Activated T-helper 2 cell treated with anti-CD3 and anti-CD28 coated beads, Interferon-gamma antibody, Interleukin-2, Interleukin-4, amounts not matched to agents 10 μg/mL and 5 μg/mL and 100 μg/mL, durations not matched to agents 14 hours and 24 hours and 36 hours (primary cell): ENCODE measurements around the gene TPPP3. TPM values are rescaled to one million over a fixed set of nuclear protein-coding genes. Genes with fewer than 3 reads are reported as not detected.
"Not testable (repeated sequence)": the region's sequence is repeated elsewhere in the genome, so short reads cannot be mapped to it uniquely, and the experiment has no call there.

Experiments
- DNase-seq: peaks from one replicate; pipeline ENCODE4 v3.0.0; 2021; ENCODE audit warnings: low spot score
- H3K27ac Mint-ChIP-seq: one replicate; pipeline ENCODE4 v1.8.0; 2021; ENCODE audit warnings: mixed read lengths
- H3K27me3 Mint-ChIP-seq: one replicate; pipeline ENCODE4 v1.8.0; 2021; ENCODE audit warnings: low read depth, mixed read lengths
- H3K36me3 Mint-ChIP-seq: one replicate; pipeline ENCODE4 v1.8.0; 2021; ENCODE audit warnings: low read depth, mixed read lengths
- H3K4me1 Mint-ChIP-seq: one replicate; pipeline ENCODE4 v1.8.0; 2021; ENCODE audit warnings: low read depth, mixed read lengths
- H3K4me3 Mint-ChIP-seq: one replicate; pipeline ENCODE4 v1.8.0; 2021; ENCODE audit warnings: low read depth, mild to moderate bottlenecking, moderate library complexity, mixed read lengths
- H3K9me3 Mint-ChIP-seq: one replicate; pipeline ENCODE4 v1.8.0; 2021; ENCODE audit warnings: mixed read lengths
- intact Hi-C: fragments of 100-400 bp; cut with micrococcal nuclease; formaldehyde crosslinking; loops from one replicate; pipeline ENCODE4 v1.15.1; 2023
- total RNA-seq: library from RNA; stranded (reverse); gene quantifications from 2 replicates; pipeline ENCODE4 v1.2.3, GENCODE V29; 2022

Gene TPPP3
- total RNA-seq, 1 donor from 2014 or later = not detected

DNA sequence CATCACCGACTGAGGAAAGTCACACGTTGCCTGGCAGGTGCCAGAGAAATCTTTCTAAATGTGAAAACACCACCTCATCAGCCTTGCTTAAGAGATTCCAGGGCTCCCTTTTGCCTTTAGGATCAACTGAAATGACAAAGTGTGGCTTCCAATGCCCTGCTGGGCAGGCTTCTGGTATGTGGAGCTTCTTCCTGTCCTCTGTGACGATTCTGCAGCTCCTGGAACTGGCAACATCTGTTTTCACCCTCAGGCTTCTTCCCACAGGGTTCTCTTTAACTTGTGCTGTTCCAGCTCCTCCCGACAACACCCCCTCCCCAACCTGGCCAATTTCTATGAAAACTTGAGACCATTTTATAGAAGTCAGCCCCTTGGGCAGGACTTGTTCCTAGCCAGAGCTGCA lies 27.7 kb upstream of the TPPP3 start:
- Mint-ChIP-seq H3K4me1 (peaks cover 8% of the 10 kb centered on the region), H3K27ac (no peak overlapping the region), H3K36me3 (no peaks in the 10 kb centered on the region), H3K4me3 (no peak overlapping the region), H3K9me3 (no peaks in the 10 kb centered on the region), H3K27me3 (peaks cover 38% of the 10 kb centered on the region)
- DNase-seq = no peak
- intact Hi-C loops = no loop called here

DNA sequence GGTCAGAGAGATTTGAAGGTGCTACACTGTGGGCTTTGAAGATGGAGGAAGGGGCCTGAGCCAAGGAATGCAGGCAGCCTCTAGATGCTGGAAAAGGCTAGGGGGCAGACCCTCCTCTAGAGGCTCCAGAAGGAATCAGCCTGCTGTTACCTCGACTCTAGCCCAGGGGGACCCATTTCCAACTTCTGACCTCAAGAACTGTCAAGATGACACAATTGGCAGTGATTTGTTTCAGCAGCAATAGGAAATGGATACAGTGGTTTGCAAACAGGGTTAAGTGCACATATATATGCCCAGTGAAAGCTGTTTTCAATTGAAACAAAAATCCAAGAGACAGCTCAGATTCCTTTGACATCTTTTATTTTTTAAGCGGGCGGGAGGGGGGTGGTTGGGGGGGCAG lies 26.6 kb upstream of the TPPP3 start:
- no peak overlapping the region for H3K27ac Mint-ChIP-seq
- intact Hi-C loops = no loop called here
- H3K4me1 Mint-ChIP-seq = peaks cover 10% of the 10 kb centered on the region
- no peak overlapping the region for H3K4me3 Mint-ChIP-seq
- DNase-seq = no peak
- peaks cover 34% of the 10 kb centered on the region for H3K27me3 Mint-ChIP-seq
- no peaks in the 10 kb centered on the region for H3K36me3 Mint-ChIP-seq
- H3K9me3 Mint-ChIP-seq = no peaks in the 10 kb centered on the region

DNA sequence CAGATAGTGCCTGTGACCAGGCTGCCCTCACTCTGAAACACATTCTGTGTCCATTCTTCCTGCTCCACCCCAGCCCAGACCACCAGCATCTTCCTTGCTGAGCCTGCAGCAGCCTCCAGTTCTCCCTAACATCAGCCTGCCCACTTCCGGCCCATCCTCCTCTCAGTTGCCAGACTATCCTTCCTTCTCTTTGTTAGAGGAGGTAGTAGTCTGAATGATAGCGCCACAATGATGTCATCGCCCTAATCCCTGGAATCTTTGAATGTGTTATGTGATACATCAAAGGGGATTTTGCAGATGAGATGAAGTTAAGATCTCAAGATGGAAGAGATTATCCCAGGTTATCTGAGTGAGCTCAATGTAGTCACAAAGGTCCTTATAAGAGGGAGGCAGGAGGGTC lies 26.2 kb upstream of the TPPP3 start:
- Mint-ChIP-seq H3K4me3 (no peak overlapping the region), H3K36me3 (no peaks in the 10 kb centered on the region), H3K27ac (no peak overlapping the region), H3K27me3 (peaks cover 34% of the 10 kb centered on the region), H3K4me1 (peaks cover 10% of the 10 kb centered on the region), H3K9me3 (no peaks in the 10 kb centered on the region)
- intact Hi-C loops = no loop called here
- DNase-seq = no peak

DNA sequence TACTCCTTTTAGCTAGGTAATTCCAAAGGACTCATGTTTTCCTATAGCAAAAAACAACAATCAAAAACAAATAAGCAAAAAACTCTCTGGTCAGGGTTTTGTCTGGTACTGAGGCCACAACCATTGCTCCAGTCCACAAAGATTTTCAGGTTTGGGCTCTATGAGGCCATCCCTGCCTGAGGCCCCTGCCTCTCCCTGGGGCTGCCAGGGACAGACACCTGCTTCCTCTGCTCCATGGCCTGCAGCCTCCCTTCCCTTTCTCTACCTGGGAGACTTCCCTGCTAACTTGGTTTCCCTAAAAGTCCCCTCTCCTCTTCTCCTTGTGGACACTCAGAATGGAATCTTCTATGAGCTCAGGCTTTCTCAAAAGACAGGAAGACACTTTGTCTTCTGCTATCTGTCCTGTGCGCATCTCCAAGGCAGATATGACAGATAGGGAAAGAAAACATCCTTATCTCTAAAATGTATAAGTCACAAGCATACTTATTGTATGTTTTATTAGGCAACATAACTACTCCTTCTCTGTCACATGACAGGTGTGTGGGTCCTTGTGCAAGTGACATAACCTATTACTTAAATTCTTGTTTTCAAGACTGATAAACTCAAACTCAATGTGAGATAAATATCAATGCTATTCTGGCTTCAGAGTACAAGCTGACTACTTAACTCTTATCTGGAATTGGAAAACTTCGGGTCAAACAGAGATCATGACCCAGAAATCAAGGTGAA lies 24.2 kb upstream of the TPPP3 start:
- intact Hi-C loops = no loop called here
- Mint-ChIP-seq H3K27ac (peak overlapping the region; percentile 11), H3K36me3 (no peaks in the 10 kb centered on the region), H3K27me3 (peaks cover 28% of the 10 kb centered on the region), H3K4me3 (peak overlapping the region; percentile 18), H3K9me3 (no peaks in the 10 kb centered on the region), H3K4me1 (peaks cover 10% of the 10 kb centered on the region)
- no peak for DNase-seq

DNA sequence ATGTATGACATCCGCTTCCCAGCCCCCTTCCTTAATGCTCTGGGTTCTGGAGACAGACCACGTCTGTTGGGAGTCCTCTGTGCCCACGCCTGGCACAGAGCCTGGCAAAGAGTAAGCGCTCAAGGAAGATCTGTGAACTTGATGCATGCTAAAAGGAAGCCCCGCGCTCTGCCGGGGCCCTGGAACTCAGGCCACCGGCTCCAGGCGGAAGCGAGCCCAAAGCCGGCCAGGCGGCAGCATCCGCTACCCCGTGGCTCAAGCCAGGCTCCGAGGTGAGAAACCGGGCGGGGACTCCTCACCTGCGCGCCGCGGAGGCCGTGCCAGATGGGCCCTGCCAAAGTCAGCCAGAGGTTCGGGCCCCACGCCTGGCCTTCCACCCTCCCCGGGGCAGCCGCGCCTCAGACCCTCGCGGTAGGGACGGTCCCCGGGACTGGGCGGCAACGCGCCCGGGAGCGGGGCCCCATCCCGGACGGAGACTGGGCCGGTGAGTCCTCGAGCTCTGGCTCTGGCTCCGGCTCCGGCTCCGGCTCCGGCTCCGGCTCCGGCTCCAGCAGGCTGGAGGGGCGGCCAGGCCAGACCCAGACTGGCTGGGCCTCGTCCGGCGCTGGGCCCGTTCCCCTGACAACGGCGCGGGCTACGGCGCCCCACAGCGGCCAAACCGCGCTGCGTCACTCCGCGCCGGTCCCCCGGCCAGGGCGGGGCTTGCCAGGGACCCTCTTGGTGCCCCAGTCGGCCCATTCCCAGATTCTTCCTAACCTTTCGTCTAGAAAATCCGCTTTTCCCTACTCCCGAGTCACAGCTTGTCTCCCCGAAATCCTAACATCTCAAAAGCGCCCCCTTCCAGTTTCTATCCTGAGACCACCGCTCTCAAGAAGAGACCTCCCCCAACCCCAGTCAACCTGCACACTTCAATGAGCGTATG lies 22.8 kb upstream of the TPPP3 start, which contains the start of gene ZDHHC1:
Gene ZDHHC1 (minus strand): TSS at position 606 of the 922 bp plus-strand sequence. CDS start 8,702 bp downstream, outside the sequence.
- intact Hi-C loops = no loop called here
- peaks cover 31% of the 10 kb centered on the region for H3K27me3 Mint-ChIP-seq
- peak within 1 kb of the TSS; percentile 68 for H3K4me3 Mint-ChIP-seq
- DNase-seq = peak; percentile 30
- H3K27ac Mint-ChIP-seq = no peak within 1 kb of the TSS
- H3K4me1 Mint-ChIP-seq = peaks cover 10% of the 10 kb centered on the region
- no peaks in the 10 kb centered on the region for H3K9me3 Mint-ChIP-seq
- H3K36me3 Mint-ChIP-seq = no peaks in the 10 kb centered on the region

DNA sequence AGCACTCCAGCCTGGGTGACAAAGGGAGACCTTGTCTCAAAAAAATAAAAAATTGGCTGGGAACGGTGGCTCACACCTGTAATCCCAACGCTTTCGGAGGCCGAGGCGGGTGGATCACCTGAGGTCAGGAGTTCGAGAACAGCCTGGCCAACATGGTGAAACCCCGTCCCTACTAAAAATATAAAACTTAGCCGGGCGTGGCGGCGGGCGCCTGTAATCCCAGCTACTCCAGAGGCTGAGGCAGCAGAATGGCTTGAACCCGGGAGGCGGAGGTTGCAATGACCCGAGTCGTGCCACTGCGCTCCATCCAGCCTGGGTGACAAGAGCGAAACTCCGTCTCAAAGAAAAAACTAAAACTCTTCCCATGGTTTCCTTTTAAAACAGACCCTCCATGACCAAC lies 22.1 kb upstream of the TPPP3 start:
- Mint-ChIP-seq H3K4me1 (peaks cover 10% of the 10 kb centered on the region), H3K4me3 (peak overlapping the region; percentile 67), H3K27me3 (peaks cover 31% of the 10 kb centered on the region)
- DNase-seq, intact Hi-C loops, H3K27ac Mint-ChIP-seq, H3K9me3 Mint-ChIP-seq, H3K36me3 Mint-ChIP-seq: not testable (repeated sequence)

DNA sequence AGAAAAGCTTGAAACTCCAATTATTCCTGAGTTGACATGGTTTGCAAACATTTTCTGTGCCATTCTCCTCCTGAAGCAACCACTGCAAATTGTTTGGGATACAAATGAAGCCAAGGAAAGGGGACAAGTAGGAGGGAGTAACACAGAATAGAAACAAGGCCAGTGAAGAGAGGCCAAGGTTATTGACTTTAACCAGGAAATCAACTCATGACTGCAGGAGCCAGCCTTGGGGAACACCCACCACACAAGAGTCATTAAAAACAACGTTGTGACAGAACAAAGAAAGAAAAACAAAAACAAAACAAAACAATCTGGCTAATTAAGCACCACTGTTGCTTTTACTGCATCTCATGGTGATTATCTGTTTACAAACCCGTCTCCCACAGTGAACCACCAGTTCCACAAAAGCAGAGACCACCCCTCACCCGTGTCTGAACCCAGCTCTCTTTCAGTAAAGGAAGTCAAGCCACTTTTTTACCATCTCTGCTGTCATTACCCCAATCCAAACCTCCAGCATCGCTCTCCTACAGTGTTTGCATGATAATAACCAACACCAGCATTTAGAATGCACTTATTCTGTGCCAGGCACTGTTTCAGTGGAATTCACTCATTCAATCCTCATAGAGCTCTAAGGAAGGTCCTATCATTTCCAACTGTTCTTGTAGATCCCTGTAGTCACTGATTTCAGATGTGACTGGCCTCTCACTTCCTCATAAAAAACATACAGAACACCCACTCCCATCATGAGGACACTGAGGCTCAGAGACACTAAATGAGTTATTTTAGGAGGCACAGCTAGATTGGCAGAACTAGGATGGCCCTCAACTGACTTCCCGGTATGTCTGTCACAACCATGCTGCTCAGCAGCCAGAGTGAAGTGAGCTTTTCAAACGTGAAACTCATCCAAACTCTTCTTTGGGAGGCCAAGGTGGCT lies 20.9 kb upstream of the TPPP3 start:
- Mint-ChIP-seq H3K36me3 (no peaks in the 10 kb centered on the region), H3K9me3 (no peaks in the 10 kb centered on the region), H3K4me3 (peak overlapping the region; percentile 7), H3K4me1 (peaks cover 10% of the 10 kb centered on the region), H3K27ac (no peak overlapping the region), H3K27me3 (peaks cover 26% of the 10 kb centered on the region)
- intact Hi-C loops = no loop called here
- no peak for DNase-seq

DNA sequence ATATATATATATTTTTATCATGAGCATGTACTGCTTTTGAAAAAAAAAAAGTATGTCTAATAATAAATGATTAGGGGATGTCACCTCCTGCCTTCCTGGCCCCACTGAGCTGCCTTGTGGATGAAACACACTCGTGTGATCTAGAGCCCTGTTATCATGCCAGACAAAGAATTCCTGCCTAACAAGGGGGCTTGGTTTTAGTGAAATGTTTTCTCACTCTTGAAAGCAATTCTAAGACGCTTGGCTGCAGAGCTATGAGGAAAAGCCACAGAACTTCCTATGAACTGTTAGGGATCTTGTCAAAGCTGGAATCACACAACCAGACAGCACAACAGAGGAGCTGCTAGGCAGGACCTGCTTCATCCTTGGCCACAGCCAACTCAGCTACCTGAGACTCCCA lies 19.0 kb upstream of the TPPP3 start:
- Mint-ChIP-seq H3K9me3 (no peaks in the 10 kb centered on the region), H3K27ac (no peak overlapping the region), H3K27me3 (peaks cover 16% of the 10 kb centered on the region), H3K4me3 (no peak overlapping the region), H3K36me3 (no peaks in the 10 kb centered on the region), H3K4me1 (peaks cover 7% of the 10 kb centered on the region)
- intact Hi-C loops = no loop called here
- DNase-seq = no peak

DNA sequence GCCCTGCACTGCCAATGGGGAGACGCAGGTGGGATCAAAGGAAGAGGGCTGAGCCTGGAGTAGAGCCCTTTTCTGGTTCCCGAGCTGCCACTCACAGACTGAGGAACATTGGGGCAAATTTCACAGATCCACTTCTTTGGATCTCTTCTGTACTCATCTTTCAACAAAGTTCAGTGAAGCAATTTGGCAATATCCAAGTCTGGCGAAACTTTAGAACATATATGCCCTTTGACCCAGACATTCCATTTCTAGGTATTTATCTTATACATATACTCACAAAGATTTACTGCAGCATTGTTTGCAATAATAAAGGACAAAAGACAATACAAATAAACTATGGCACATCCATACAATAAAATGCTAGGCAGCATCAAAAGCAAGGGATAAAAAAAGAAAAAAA lies 18.0 kb upstream of the TPPP3 start:
- H3K4me1 Mint-ChIP-seq = peaks cover 3% of the 10 kb centered on the region

DNA sequence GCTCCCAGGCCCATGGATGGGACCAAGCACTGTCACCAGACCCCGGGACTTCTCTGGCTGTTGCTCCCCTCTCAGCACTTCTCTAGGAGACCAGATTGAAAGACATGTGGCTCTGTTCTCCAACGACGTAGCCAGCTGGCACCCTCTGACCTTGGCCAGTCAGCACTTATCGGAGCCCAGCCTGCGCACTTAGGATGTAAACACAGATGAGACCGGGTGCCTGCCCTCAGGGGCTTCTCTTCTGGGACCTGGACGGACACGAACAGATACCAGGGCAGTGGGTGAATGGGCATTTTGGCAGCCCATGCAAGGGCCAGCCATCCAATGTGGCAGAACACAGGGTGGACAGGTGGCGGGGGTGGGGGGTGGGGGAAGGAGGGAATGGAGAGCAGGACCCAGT lies 16.3 kb upstream of the TPPP3 start:
- H3K4me3 Mint-ChIP-seq = no peak overlapping the region
- no peak for DNase-seq
- no peaks in the 10 kb centered on the region for H3K9me3 Mint-ChIP-seq
- H3K27ac Mint-ChIP-seq = no peak overlapping the region
- no peaks in the 10 kb centered on the region for H3K36me3 Mint-ChIP-seq
- intact Hi-C loops = no loop called here
- H3K27me3 Mint-ChIP-seq = peaks cover 7% of the 10 kb centered on the region
- no peaks in the 10 kb centered on the region for H3K4me1 Mint-ChIP-seq

More for the DNA sequence above, 18.0 kb upstream of the TPPP3 start:
- Mint-ChIP-seq H3K4me3 (no peak overlapping the region), H3K27ac (no peak overlapping the region), H3K9me3 (no peaks in the 10 kb centered on the region), H3K36me3 (no peaks in the 10 kb centered on the region), H3K27me3 (peaks cover 11% of the 10 kb centered on the region)
- DNase-seq = no peak
- intact Hi-C loops = no loop called here

DNA sequence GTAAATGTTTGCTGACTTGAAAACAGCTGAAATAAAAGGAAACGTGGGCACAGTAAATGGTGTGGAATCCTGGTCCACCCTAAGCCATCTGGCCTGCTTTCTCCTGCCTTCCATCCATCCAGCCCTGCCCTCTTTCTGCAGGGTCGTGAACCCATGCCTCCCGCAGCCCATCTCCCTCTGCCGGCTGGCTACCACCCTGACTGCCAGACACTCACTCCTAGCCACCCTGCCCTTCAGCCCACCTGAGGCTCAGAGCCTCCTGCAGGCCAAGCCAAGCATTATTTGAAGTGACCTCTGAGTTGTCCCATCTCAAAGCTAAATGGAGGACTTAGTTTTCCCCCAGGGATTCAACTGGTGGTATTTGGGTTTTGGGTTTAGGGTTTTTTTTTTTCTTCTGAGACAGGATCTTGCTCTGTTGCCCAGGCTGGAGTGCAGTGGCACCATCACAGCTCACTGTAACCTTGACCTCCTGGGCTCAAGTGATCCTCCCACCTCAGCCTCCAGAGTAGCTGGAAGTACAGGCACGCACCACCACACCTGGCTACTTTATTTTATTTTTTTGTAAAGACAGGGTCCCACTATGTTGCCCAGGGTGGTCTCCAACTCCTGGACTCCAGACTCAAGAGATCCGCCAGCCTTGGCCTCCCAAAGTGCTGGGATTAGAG lies 14.6 kb upstream of the TPPP3 start:
- H3K27ac Mint-ChIP-seq = no peak overlapping the region
- no peak overlapping the region for H3K4me3 Mint-ChIP-seq
- H3K27me3 Mint-ChIP-seq = peaks cover 4% of the 10 kb centered on the region
- DNase-seq = no peak
- intact Hi-C loops = no loop called here
- no peaks in the 10 kb centered on the region for H3K4me1 Mint-ChIP-seq
- no peaks in the 10 kb centered on the region for H3K9me3 Mint-ChIP-seq
- no peaks in the 10 kb centered on the region for H3K36me3 Mint-ChIP-seq

DNA sequence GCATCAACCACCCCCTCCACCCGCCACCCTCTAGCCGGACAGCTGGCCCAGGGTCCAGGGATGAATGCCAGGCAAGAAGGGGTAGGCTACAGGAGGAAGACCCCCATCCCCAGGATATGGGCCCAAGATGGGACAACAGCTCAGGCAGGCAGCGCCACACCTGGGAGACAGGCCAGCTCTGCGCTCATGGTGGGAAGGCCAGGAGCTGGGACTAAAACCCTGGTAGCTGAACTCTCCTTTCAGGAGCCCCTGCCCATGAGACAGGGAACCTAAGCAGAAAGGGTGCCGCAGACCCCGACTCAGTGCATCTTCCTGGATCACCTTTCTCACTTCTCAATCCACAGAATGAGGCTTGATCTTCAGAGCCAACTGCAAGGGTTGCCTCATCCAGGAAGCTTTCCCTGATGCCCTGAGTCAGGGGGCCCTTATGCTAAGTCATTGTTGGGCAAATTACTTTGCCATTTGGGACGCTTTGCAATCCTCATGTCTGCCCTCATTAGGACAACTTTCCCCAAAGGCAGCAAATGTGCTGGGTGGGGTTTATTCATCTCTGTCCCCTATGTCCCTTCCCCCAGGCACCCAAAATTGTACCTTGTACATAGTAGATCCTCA lies 14.0 kb upstream of the TPPP3 start:
- Mint-ChIP-seq H3K27ac (no peak overlapping the region), H3K27me3 (peaks cover 4% of the 10 kb centered on the region), H3K36me3 (no peaks in the 10 kb centered on the region), H3K4me3 (no peak overlapping the region), H3K9me3 (no peaks in the 10 kb centered on the region), H3K4me1 (no peaks in the 10 kb centered on the region)
- DNase-seq = no peak
- intact Hi-C loops = no loop called here
